Inflammatory macrophage treated with lipopolysaccharide for 1 hour (primary cell): Measurements from ENCODE around the gene PLD5.
"Not testable (repeated sequence)": the region's sequence is repeated elsewhere in the genome, so short reads cannot be mapped to it uniquely, and the experiment has no call there.

Experiments used
- DNase-seq, 2 donors: peaks; one replicate each; pipeline ENCODE4 v3.0.0-alpha.2; 2020 to 2022

Gene PLD5

GRCh38 chr1:242133796-242134195 is 390.7 kb downstream of the PLD5 start:
- peak in 1 of 2 donors; percentile 18 for DNase-seq

- no peak for DNase-seq
Measured at GRCh38 chr1:242133351-242133750, 391.1 kb downstream of the PLD5 start.

DNA sequence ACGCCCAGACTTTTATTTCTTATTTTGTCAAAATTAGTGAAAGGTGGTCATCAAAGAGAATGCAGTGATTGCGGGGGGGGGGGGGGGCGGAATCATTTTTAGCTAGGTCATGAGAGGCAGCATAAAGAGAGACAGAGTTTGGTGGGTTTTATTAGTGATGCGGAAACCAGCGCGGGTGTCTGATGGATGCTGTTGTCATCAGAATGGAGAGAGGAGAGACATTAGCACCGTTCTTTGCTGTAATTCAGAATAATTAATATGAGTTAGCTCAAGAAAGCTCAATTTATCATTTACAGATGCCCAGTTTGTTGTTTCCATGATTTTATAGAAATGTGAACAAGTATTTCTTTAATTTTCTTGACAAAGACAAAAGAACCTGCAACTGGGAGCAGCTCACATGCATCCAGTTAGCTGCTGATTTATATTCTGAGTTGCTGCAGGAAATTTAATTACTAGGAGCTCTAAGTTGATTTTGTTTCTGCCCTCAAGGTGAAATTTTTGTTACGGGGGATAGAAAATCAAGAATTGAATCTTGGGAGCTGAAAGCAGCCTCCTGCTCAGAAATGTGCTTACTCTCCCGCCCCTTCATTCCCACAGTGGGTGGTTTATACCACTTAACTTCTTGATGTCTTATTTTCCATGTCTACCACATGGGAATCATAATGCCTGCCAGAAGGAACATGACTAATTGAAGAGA is 392.2 kb downstream of the PLD5 start:
- no peak for DNase-seq

GRCh38 chr1:242128951-242129502 is 395.5 kb downstream of the PLD5 start:
- no peak for DNase-seq

DNA sequence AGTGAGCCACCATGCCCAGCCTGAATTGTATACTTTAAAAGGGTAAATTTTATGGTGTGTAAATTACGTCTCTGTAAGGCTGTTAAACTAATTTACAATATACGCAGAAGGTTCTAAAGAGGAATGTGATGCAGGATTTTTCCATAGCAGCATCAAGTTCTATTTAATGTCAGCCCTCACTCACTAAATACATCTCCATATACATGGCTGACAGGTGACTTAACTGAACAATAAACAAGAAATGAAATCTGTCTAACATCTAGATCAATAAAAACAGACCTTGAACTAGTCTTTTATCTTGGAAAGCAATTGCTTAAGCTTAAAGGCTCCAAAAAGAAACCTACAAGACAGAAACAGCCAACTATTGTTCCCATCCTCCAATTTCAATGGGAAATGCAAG is 404.1 kb downstream of the PLD5 start:
- DNase-seq = no peak

GRCh38 chr1:242100921-242101320 is 423.6 kb downstream of the PLD5 start:
- no peak for DNase-seq

DNA sequence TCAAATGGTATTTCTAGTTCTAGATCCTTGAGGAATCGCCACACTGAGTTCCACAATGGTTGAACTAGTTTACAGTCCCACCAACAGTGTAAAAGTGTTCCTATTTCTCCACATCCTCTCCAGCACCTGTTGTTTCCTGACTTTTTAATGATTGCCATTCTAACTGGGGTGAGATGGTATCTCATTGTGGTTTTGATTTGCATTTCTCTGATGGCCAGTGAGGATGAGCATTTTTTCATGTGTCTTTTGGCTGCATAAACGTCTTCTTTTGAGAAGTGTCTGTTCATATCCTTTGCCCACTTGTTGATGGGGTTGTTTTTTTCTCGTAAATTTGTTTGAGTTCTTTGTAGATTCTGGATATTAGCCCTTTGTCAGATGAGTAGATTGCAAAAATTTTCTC is 427.2 kb downstream of the PLD5 start:
- not testable (repeated sequence) for DNase-seq

DNA sequence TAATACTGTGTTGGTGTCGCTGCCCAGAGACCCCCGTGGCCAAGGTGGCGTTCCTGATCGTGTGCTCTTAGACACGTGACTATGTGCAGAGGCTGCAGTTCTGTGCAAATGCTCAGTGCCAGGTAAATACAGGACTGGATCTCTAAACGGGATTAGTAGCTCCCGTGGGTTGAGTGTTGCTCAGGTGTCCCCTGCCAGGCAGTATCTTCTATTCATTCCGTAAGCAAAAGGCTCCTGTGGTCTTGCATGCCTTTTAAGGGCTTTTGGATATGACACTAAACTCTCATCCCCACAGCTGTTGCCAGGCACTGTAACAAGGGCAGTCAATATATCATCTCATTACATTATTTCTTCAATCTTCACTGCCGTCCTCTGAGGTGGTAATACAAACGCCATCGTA is 431.4 kb downstream of the PLD5 start:
- DNase-seq = no peak

DNA sequence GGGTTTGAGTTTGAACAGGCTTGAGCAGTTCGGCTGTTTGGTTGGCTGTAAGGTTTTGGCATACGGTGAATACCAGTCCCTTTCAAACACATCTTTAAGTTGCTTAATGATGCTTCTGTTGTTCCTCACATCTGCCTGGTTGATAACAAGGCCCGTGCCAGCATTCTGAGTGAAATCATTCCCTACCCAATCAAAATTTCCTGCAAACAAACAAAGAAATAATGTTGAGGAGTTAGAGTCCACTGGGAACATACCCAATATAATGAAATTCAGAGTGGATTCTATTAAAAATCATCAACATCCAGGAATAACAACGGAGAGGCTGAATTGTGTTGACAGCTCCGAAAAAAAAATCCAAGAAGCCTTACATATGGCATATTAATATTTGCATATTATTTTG is 434.6 kb downstream of the PLD5 start:
- no peak for DNase-seq

DNA sequence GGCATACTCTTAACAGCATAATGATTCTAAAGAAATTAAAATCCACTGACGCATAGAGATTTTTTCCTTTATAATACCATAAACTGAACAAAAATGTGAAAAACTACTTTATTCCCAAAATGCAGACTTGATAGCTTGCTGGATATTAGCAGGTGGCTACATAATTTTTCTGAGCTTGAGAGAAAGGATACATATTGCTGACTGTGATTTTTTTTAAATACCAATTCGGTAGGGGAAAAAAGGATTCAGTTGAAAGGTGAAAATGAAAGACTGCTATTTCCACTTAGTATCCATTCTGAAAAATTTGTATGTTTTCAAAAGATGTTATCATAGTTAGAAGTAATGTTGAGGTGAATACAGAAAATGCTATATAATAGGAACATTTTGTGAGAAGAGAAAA is 435.6 kb downstream of the PLD5 start:
- no peak for DNase-seq

DNA sequence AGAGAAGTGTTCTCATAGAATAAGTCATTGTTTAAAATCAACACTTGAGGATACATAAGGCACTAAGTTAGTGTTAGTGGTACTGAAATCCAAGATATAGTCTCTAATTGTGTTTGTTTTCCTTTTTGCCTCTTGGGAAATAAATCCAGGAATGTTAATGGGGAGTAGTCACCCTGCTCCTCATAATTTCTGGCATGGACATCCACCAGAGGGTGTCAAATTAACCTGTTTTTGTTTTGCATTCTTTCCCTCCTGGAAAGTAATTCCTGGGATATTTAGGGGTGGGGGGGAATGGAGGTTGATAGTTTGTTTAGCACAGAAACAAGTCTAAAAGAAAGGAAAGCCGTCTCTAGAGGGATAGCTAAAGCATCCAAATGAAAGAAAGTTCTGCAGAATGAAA is 437.8 kb downstream of the PLD5 start:
- DNase-seq = no peak

GRCh38 chr1:242086093-242086492 is 438.4 kb downstream of the PLD5 start:
- DNase-seq = no peak

- DNase-seq = no peak
Measured at GRCh38 chr1:242083742-242084141, 440.8 kb downstream of the PLD5 start.

DNA sequence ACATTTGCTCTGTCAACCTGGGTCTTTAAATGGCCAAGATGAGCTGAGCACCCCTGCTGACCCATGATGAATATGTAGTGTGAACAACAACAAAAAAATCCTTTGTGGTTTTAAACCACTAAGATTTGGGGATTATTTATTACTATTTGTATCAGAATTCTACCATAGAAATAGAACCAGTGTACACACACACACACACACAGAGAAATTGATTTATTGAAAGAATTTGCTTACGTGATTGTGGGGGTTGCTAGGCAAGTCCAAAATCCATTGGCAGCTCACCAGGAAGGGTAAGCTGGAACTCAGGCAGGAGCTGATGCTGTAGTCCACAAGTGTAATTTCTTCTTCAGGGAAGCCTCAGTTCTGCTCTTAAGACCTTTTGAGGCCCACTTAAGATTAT is 443.1 kb downstream of the PLD5 start:
- DNase-seq = no peak

GRCh38 chr1:242065813-242066212 is 458.7 kb downstream of the PLD5 start:
- no peak for DNase-seq

DNA sequence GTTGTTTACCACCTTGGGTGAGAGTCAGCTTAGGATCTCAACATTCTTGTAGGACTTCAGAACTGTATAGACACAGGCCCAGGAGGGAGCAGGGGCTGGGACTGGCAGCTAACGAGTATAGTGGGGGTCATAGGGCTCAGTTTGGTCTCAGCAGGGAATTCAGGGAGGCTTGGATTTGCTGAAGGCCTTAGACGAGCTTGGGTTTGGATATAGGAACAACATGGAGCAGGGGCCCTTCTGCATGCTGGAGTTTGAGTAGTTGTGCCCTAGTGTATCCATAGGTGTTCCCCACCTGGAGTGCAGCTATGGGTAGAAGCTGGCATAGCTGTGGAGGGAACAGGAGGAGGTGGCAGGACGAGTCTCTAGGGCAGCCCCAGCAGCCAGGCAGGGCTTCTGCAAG is 462.2 kb downstream of the PLD5 start:
- DNase-seq = no peak

- DNase-seq = no peak
Measured at GRCh38 chr1:242059976-242060375, 464.5 kb downstream of the PLD5 start.

DNA sequence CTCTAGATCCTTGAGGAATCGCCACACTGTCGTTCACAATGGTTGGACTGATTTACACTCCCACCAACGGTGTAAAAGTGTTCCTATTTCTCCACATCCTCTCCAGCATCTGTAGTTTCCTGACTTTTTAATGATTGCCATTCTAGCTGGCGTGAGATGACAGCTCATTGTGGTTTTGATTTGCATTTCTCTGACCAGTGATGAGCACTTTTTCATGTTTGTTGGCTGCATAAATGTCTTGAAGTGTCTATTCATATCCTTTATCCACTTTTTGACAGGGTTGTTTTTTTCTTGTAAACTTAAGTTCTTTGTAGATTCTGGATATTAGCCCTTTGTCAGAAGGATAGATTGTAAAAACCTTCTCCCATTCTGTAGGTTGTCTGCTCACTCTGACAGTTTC is 465.9 kb downstream of the PLD5 start:
- DNase-seq = not testable (repeated sequence)

GRCh38 chr1:242058181-242058580 is 466.3 kb downstream of the PLD5 start:
- DNase-seq = not testable (repeated sequence)

DNA sequence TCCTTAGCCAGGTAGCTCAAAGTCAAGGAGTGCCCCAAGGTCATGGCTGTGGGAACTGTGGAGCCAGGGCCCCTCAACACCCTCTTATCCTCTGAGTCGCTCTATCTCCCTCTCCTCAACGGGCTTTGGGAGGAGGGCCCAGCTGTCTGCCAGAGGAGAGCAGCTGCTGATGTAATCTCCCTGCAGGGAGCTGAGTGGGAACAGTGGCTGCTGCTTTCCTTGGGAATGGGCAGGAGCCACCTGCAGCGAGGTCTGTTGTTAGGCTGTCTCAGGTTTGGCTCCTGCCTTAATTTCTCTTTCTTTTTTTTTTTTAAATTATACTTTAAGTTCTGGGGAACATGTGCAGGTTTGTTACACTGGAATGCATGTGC is 466.8 kb downstream of the PLD5 start:
- no peak for DNase-seq

GRCh38 chr1:242056988-242057744 is 467.3 kb downstream of the PLD5 start:
- DNase-seq = no peak

GRCh38 chr1:242055749-242056320 is 468.7 kb downstream of the PLD5 start:
- DNase-seq = no peak

GRCh38 chr1:242043165-242043564 is 481.3 kb downstream of the PLD5 start:
- no peak for DNase-seq

DNA sequence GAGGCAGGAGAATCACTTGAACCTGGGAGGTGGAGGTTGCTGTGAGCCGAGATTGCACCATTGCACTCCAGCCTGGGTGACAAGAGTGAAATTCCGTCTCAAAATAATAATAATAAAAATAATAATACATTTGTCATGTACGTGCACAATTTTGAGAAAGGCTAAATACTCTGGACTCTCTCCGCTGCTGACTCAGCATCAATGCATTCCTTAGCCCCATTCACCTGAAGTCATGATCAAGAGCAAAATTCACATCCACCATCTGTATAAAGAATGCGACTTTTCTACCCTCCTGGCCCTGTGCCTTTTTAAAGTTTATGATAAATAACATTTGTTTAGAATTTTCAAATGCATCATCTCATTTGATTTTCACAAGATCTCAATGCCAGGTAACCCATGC is 490.1 kb downstream of the PLD5 start:
- no peak for DNase-seq
